Fibroblast of skin of scalp (primary cell): ENCODE measurements around the gene CDK5.
A peak's percentile ranks its signal among the peaks of the same experiment; 100 is the strongest.
"Not testable (repeated sequence)": the region's sequence is repeated elsewhere in the genome, so short reads cannot be mapped to it uniquely, and the experiment has no call there.

ENCODE experiments used
- DNase-seq: peaks from one replicate; pipeline ENCODE4 v3.0.0-alpha.2; 2013

Gene CDK5

GRCh38 chr7:151033864-151034249 lies 23.8 kb downstream of the CDK5 start:
- DNase-seq = no peak

GRCh38 chr7:151032936-151033863 lies 24.5 kb downstream of the CDK5 start:
- DNase-seq = no peak

- DNase-seq = no peak
Measured at GRCh38 chr7:151031011-151031410, 26.7 kb downstream of the CDK5 start.

GRCh38 chr7:151028948-151029501 lies 28.7 kb downstream of the CDK5 start:
- no peak for DNase-seq

GRCh38 chr7:151028131-151028947 lies 29.4 kb downstream of the CDK5 start, which contains the start of gene ABCB8:
ABCB8 (plus strand) TSS chr7:151028450; CDS start chr7:151028516, 66 bp downstream.
- peak; percentile 99 for DNase-seq

- DNase-seq = not testable (repeated sequence)
Measured at GRCh38 chr7:151027728-151028130, 30.0 kb downstream of the CDK5 start.

GRCh38 chr7:151026771-151027727 lies 30.6 kb downstream of the CDK5 start:
- DNase-seq = not testable (repeated sequence)

GRCh38 chr7:151025924-151026671 lies 31.6 kb downstream of the CDK5 start:
- no peak for DNase-seq

GRCh38 chr7:151024435-151025056 lies 33.2 kb downstream of the CDK5 start, which contains the start of gene ATG9B:
ATG9B (minus strand) TSS chr7:151024494; CDS start chr7:151024423, 71 bp downstream.
- no peak for DNase-seq

GRCh38 chr7:151023232-151023631 lies 34.5 kb downstream of the CDK5 start:
- DNase-seq = no peak

- no peak for DNase-seq
Measured at GRCh38 chr7:151020231-151020630, 37.5 kb downstream of the CDK5 start.

GRCh38 chr7:151019130-151019447 lies 38.6 kb downstream of the CDK5 start:
- no peak for DNase-seq

- peak; percentile 56 for DNase-seq
Measured at GRCh38 chr7:151018421-151019129, 39.1 kb downstream of the CDK5 start.

- peak; percentile 56 for DNase-seq
Measured at GRCh38 chr7:151017953-151018420, 39.7 kb downstream of the CDK5 start.

- DNase-seq = no peak
Measured at GRCh38 chr7:151017370-151017952, 40.2 kb downstream of the CDK5 start.

GRCh38 chr7:151016942-151017341 lies 40.8 kb downstream of the CDK5 start:
- no peak for DNase-seq

GRCh38 chr7:151016505-151016904 lies 41.2 kb downstream of the CDK5 start:
- no peak for DNase-seq

GRCh38 chr7:151015967-151016366 lies 41.7 kb downstream of the CDK5 start:
- DNase-seq = no peak

- DNase-seq = no peak
Measured at GRCh38 chr7:151014950-151015349, 42.7 kb downstream of the CDK5 start.
